Psoas muscle (tissue), 8 donors: ENCODE results near the gene LPAR3. TPM values are rescaled to one million over a fixed set of nuclear protein-coding genes. Genes with fewer than 3 reads are reported as not detected.

Experiments used
- ATAC-seq, 4 donors: fragments of 200-7000 bp; cut with Tn5 transposase; one replicate each; pipeline ENCODE4 v1.9.1; 2020; ENCODE audit warnings: moderate library complexity in 3 of 4, mild to moderate bottlenecking in 2 of 4
- DNase-seq, 2 donors: peaks; one replicate each; pipeline ENCODE4 v3.0.0-alpha.2; 2020
- H3K27ac ChIP-seq: fragments of 200-600 bp; one replicate; pipeline ENCODE4 v1.8.0; 2022
- H3K27me3 ChIP-seq, 3 donors: fragments of 200-600 bp in 1 of 3; one replicate each; pipeline versions ENCODE4 v1.6.1 to v1.8.0; 2013 to 2022; ENCODE audit warnings: low read length in 2 of 3, mild to moderate bottlenecking in 2 of 3, moderate library complexity in 1 of 3; ENCODE audit not compliant: insufficient read depth in 3 of 3
- H3K36me3 ChIP-seq, 2 donors: fragments of 200-600 bp in 1 of 2; one replicate each; pipeline versions ENCODE4 v1.6.1 to v1.8.0; 2013 to 2022; ENCODE audit warnings: low read depth in 1 of 2, mild to moderate bottlenecking in 1 of 2, moderate library complexity in 1 of 2; ENCODE audit not compliant: insufficient read depth in 1 of 2
- H3K4me1 ChIP-seq: fragments of 200-600 bp; one replicate; pipeline ENCODE4 v1.8.0; 2022
- H3K4me3 ChIP-seq: fragments of 200-600 bp; one replicate; pipeline ENCODE4 v1.8.0; 2022; ENCODE audit warnings: mild to moderate bottlenecking
- H3K9me3 ChIP-seq: fragments of 200-600 bp; one replicate; pipeline ENCODE4 v1.8.0; 2022
- WGBS, 3 donors: extraction: QIAGEN DNeasy Blood & Tissue Kit; methylation state at CpG; one replicate each; pipeline versions ENCODE4 v1.1.6 to v1.1.7; 2013; 5-methylcytosine and 5-hydroxymethylcytosine counted together
- intact Hi-C, 2 donors: fragments of 100-400 bp; cut with DNase I; formaldehyde crosslinking; loops; one replicate each; pipeline versions ENCODE4 v1.11.0 to v1.14.2; 2022
- polyA plus RNA-seq, 3 donors: library from polyadenylated mRNA; stranded (reverse); fragments of 200-250 nt; gene quantifications; one replicate each; pipeline ENCODE4 v1.2.3, GENCODE V29; 2013
- total RNA-seq, 4 donors: library from RNA; stranded (reverse); fragmentation: NEBNext Ultra II Directional in 2 of 4; extraction: Animal tissue kit (Norgen Biotek cat#: 25700) in 2 of 4; gene quantifications; one replicate each; pipeline versions ENCODE4 v1.2.1 to v1.2.4, GENCODE V29; 2021 to 2023
- TF ChIP-seq, protein P1 (sequence below): fragments of 200-600 bp; IDR thresholded peaks from one replicate; pipeline ENCODE4 v1.8.0; 2022; ENCODE audit warnings: antibody characterized with exemption
- donor health status: healthy with polysubstance abuse.
- donor health status: DM: no; HTN: no; CAD: no; lungs with moderate emphysema.
- donor health status: Bipolar disorder and iron deficiency.
- donor health status: healthy.
- donor health status: DM: yes; HTN: yes; CAD: no.
- donor health status: DM: no; HTN: no; CAD: no.
- donor health status: DM: no; HTN: no; CAD: no.
- donor health status: DM: yes; HTN: yes; CAD: no.

LPAR3 gene
- total and polyA plus RNA-seq, 7 donors, result 0.01 to 0.20 (median 0.03) TPM; not detected in 4

DNA sequence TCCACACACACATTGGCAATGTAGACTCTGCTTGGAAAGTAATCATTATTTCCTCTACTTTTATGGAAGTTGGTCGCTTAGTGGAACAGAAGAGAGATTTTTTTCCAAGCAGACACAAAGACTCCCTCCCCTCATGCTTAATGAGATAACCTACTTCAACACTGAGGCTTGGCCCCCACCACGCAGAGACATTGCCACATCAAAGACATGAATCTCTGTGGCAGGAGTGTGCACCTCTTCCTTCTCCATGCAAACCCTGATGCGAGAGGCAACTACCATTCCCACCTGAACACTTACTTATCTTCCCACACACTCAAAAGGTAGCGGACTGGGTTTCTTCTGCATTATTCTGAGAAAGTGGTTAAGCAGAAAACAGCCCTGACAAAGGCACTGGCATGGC, 37.3 kb upstream of the LPAR3 start:
- ATAC-seq, result no peak

DNA sequence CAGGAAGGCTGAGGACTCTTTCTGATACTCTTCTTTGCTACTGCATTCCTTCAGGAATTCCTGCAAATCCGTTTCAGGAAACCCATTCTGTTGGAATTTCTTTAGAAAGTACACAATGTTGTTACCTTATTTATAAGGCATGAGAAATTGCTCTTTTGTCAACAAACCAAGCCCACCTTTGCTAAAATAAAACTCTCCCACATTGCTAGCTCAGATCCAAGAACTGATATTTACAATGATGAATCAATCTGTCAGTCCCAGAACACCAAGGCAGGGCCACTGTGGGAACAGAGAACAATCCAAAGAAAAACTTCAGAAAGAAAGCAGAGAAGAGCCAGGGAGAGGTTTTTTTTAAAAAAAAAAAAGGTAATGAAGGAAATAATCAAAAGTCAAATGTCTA, 36.6 kb upstream of the LPAR3 start:
- no peaks in the 10 kb centered on the region for H3K36me3 ChIP-seq
- no peak overlapping the region for H3K27ac ChIP-seq
- DNase-seq (no peak), ATAC-seq (no peak)
- no peaks in the 10 kb centered on the region for H3K9me3 ChIP-seq
- H3K4me1 ChIP-seq, result no peaks in the 10 kb centered on the region
- TF ChIP-seq, protein P1, sequence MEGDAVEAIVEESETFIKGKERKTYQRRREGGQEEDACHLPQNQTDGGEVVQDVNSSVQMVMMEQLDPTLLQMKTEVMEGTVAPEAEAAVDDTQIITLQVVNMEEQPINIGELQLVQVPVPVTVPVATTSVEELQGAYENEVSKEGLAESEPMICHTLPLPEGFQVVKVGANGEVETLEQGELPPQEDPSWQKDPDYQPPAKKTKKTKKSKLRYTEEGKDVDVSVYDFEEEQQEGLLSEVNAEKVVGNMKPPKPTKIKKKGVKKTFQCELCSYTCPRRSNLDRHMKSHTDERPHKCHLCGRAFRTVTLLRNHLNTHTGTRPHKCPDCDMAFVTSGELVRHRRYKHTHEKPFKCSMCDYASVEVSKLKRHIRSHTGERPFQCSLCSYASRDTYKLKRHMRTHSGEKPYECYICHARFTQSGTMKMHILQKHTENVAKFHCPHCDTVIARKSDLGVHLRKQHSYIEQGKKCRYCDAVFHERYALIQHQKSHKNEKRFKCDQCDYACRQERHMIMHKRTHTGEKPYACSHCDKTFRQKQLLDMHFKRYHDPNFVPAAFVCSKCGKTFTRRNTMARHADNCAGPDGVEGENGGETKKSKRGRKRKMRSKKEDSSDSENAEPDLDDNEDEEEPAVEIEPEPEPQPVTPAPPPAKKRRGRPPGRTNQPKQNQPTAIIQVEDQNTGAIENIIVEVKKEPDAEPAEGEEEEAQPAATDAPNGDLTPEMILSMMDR, result no peak
- intact Hi-C loops, result no loop called here
- H3K4me3 ChIP-seq, result no peak overlapping the region
- WGBS, 3 donors, result 19 to 41% (median 30%) methylated on average over 1 of the region's 1 CpG
- H3K27me3 ChIP-seq, result no peaks in the 10 kb centered on the region

More for the DNA sequence above, 37.3 kb upstream of the LPAR3 start:
- Histone ChIP-seq H3K4me3 (no peak overlapping the region), H3K9me3 (no peaks in the 10 kb centered on the region), H3K4me1 (no peaks in the 10 kb centered on the region), H3K36me3 (no peaks in the 10 kb centered on the region), H3K27me3 (no peaks in the 10 kb centered on the region), H3K27ac (no peak overlapping the region)
- no peak for DNase-seq
- TF ChIP-seq, protein P1, result no peak
- 84 to 94% (median 84%) methylated on average over 4 of the region's 4 CpGs for WGBS, 3 donors
- intact Hi-C loops, result loop anchor here in 1 of 2 donors (10.0 kb wide), 2 partner anchors 156 to 296 kb away; no protein-coding TSS in a partner anchor

DNA sequence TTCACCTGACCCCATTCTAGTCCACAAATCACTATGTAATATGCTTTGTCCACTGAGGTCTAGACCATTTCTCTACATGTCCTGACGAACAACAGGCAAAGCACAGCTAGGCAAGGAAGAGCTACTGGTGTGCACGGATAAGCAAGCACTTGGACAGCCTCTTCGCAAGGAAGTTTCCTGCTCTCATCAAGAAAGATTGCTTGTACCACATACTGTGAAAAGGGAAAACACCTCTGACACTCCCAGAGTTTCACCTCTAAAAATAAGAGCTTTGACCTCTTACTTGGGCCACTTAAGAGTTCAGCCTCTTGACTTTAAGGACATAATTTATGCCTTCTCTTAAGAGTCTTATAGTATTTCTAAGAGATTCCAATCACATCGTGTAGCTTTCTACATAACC, 36.0 kb upstream of the LPAR3 start:
- no peak overlapping the region for H3K27ac ChIP-seq
- TF ChIP-seq, protein P1, result no peak
- intact Hi-C loops, result no loop called here
- no peaks in the 10 kb centered on the region for H3K9me3 ChIP-seq
- 30 to 37% (median 30%) methylated on average over 4 of the region's 4 CpGs for WGBS, 3 donors
- H3K4me3 ChIP-seq, result no peak overlapping the region
- ATAC-seq (no peak), DNase-seq (no peak)
- no peaks in the 10 kb centered on the region for H3K36me3 ChIP-seq
- H3K4me1 ChIP-seq, result no peaks in the 10 kb centered on the region
- H3K27me3 ChIP-seq, result no peaks in the 10 kb centered on the region

DNA sequence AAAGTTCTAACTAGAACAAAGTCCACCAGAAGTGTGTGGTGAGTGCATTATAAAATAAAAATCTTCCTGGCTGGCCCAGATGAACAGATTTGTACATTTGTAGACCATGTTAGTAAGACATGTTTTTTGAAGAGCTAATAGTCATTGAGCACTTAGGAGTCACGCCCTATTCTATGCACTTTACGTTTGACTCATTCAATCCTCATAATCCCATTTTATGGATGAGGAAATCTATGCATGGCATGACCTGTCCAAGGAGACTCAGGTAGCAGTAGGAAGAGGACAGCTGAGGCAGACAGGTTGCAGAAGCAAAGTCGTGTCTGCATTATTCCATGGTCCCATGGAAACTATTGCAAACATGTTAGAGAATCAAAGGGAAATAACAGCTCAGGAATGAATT, 30.3 kb upstream of the LPAR3 start:
- no peak overlapping the region for H3K4me3 ChIP-seq
- 66 to 78% (median 72%) methylated on average over 3 of the region's 3 CpGs for WGBS, 3 donors
- no peaks in the 10 kb centered on the region for H3K36me3 ChIP-seq
- intact Hi-C loops, result no loop called here
- TF ChIP-seq, protein P1, result no peak
- ATAC-seq (no peak), DNase-seq (no peak)
- no peaks in the 10 kb centered on the region for H3K4me1 ChIP-seq
- no peak overlapping the region for H3K27ac ChIP-seq
- H3K27me3 ChIP-seq, result peaks cover 0 to 2% (median 0%) of the 10 kb centered on the region in 3 donors
- H3K9me3 ChIP-seq, result no peaks in the 10 kb centered on the region

DNA sequence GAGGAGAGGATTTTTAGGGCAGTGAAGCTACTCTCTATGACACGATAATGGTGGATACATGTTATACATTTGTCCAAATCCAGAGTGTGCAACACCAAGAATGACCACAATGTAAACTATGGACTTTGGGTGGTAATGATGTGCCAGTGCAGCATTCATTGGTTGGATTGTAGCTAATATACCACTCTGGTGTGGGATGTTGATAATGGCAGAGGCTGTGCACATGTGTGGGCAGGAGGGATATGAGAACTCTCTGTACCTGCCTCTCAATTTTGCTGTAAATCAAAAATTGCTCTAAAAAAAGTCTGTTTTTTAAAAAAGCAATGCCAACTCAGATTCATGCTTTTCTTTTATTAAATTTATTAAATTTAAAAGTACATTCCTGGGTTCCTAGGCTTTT, 27.2 kb upstream of the LPAR3 start:
- intact Hi-C loops, result no loop called here
- Histone ChIP-seq H3K27ac (no peak overlapping the region), H3K4me3 (no peak overlapping the region), H3K9me3 (no peaks in the 10 kb centered on the region), H3K4me1 (no peaks in the 10 kb centered on the region), H3K36me3 (no peaks in the 10 kb centered on the region), H3K27me3 (peaks cover 0 to 5% (median 0%) of the 10 kb centered on the region in 3 donors)
- DNase-seq (no peak), ATAC-seq (no peak)
- TF ChIP-seq, protein P1, result no peak
- 77 to 96% (median 94%) methylated on average over 1 of the region's 1 CpG for WGBS, 3 donors
